HCT116 (cell line): ENCODE data around the gene SOS1.

Experiments used
- ATF3 ChIP-seq: IDR thresholded peaks from 2 replicates; pipeline ENCODE4 v1.6.1; 2012
- EZH2 ChIP-seq: fragments of 200-600 bp; sonication (generic); IDR thresholded peaks from 2 replicates; pipeline ENCODE4 v1.6.1; 2017; ENCODE audit warnings: antibody characterized with exemption, mixed run types
- EZH2phosphoT487 ChIP-seq: fragments of 200-600 bp; IDR thresholded peaks from 2 replicates; pipeline ENCODE4 v1.6.1; 2018; ENCODE audit warnings: antibody characterized with exemption, borderline replicate concordance
- FOSL1 ChIP-seq: IDR thresholded peaks from 2 replicates; pipeline ENCODE4 v1.6.1; 2012; ENCODE audit warnings: low read depth
- JUND ChIP-seq: IDR thresholded peaks from 2 replicates; pipeline ENCODE4 v1.6.1; 2012
- POLR2A ChIP-seq: IDR thresholded peaks from 2 replicates; pipeline ENCODE4 v1.7.0; 2011; ENCODE audit warnings: borderline replicate concordance; ENCODE audit not compliant: insufficient read depth, insufficient read length; ENCODE audit errors: extremely low read depth
- RAD21 ChIP-seq: IDR thresholded peaks from 2 replicates; pipeline ENCODE4 v1.6.1; 2012; ENCODE audit warnings: low read depth, mild to moderate bottlenecking
- YY1 ChIP-seq: IDR thresholded peaks from 2 replicates; pipeline ENCODE4 v1.6.1; 2011; ENCODE audit warnings: low read length, low read depth, moderate library complexity, mild to moderate bottlenecking; ENCODE audit not compliant: insufficient replicate concordance; ENCODE audit errors: extremely low read depth
- ZFX ChIP-seq: fragments of 450-650 bp; IDR thresholded peaks from 2 replicates; pipeline ENCODE4 v1.6.1; 2017
- TF ChIP-seq, protein P1 (sequence below): IDR thresholded peaks from 2 replicates; pipeline ENCODE4 v1.6.1; 2012
- TF ChIP-seq, protein P2 (sequence below), 3 experiments: fragments of 200-600 bp in 1 of 3; sonication (generic) in 1 of 3; IDR thresholded peaks in 2 of 3; conservative IDR thresholded peaks in 1 of 3; 2 replicates each; pipeline ENCODE4 v1.5.1; 2012 to 2017; ENCODE audit warnings: low read depth in 2 of 3, low read length in 2 of 3, antibody characterized with exemption in 1 of 3, borderline replicate concordance in 1 of 3, control low read depth in 1 of 3, mild to moderate bottlenecking in 1 of 3, mixed read lengths in 1 of 3, mixed run types in 1 of 3, moderate library complexity in 1 of 3; ENCODE audit not compliant: insufficient read depth in 1 of 3
- TF ChIP-seq, protein P3 (sequence below): IDR thresholded peaks from 2 replicates; pipeline ENCODE4 v1.6.1; 2012; ENCODE audit warnings: low read depth

DNA sequence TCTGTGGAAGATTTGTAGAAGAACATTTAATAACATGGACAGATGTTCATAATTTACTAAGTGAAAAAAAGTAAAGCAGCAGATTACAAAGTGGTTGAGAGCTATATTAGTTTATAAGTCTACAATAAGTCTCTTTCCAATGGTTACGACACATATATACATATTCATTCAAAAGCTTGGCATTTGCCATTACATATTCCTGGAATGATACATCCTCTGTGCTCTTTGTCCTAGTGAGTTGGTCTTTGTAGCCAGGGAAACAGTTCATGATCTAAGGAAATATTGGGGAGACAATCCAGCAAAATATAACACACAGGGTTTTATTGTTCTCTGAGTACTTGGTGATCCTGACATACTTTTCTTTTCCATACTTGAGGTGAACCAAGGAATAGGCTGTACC, 32.5 kb upstream of the SOS1 start:
- TF ChIP-seq EZH2phosphoT487 (no peak), ATF3 (no peak), JUND (no peak), POLR2A (no peak), ZFX (no peak), RAD21 (no peak), YY1 (no peak), EZH2 (no peak), FOSL1 (no peak)
- TF ChIP-seq, protein P1, sequence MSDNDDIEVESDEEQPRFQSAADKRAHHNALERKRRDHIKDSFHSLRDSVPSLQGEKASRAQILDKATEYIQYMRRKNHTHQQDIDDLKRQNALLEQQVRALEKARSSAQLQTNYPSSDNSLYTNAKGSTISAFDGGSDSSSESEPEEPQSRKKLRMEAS, result no peak
- TF ChIP-seq, protein P2, sequence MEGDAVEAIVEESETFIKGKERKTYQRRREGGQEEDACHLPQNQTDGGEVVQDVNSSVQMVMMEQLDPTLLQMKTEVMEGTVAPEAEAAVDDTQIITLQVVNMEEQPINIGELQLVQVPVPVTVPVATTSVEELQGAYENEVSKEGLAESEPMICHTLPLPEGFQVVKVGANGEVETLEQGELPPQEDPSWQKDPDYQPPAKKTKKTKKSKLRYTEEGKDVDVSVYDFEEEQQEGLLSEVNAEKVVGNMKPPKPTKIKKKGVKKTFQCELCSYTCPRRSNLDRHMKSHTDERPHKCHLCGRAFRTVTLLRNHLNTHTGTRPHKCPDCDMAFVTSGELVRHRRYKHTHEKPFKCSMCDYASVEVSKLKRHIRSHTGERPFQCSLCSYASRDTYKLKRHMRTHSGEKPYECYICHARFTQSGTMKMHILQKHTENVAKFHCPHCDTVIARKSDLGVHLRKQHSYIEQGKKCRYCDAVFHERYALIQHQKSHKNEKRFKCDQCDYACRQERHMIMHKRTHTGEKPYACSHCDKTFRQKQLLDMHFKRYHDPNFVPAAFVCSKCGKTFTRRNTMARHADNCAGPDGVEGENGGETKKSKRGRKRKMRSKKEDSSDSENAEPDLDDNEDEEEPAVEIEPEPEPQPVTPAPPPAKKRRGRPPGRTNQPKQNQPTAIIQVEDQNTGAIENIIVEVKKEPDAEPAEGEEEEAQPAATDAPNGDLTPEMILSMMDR (IDR thresholded peaks at IDR 0.05 in 2 of 3, conservative IDR thresholded peaks at IDR 0.05 in 1 of 3; ENCODE audit: borderline replicate concordance in 1 of 3, insufficient read depth in 1 of 3, low read depth in 2 of 3, low read length in 2 of 3), result no peak
- TF ChIP-seq, protein P3, sequence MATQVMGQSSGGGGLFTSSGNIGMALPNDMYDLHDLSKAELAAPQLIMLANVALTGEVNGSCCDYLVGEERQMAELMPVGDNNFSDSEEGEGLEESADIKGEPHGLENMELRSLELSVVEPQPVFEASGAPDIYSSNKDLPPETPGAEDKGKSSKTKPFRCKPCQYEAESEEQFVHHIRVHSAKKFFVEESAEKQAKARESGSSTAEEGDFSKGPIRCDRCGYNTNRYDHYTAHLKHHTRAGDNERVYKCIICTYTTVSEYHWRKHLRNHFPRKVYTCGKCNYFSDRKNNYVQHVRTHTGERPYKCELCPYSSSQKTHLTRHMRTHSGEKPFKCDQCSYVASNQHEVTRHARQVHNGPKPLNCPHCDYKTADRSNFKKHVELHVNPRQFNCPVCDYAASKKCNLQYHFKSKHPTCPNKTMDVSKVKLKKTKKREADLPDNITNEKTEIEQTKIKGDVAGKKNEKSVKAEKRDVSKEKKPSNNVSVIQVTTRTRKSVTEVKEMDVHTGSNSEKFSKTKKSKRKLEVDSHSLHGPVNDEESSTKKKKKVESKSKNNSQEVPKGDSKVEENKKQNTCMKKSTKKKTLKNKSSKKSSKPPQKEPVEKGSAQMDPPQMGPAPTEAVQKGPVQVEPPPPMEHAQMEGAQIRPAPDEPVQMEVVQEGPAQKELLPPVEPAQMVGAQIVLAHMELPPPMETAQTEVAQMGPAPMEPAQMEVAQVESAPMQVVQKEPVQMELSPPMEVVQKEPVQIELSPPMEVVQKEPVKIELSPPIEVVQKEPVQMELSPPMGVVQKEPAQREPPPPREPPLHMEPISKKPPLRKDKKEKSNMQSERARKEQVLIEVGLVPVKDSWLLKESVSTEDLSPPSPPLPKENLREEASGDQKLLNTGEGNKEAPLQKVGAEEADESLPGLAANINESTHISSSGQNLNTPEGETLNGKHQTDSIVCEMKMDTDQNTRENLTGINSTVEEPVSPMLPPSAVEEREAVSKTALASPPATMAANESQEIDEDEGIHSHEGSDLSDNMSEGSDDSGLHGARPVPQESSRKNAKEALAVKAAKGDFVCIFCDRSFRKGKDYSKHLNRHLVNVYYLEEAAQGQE, result no peak
